ENCODE results near the gene PADI4. TPM values are rescaled to one million over a fixed set of nuclear protein-coding genes. Genes with fewer than 3 reads are reported as not detected.
"Not testable (repeated sequence)": the region's sequence is repeated elsewhere in the genome, so short reads cannot be mapped to it uniquely, and the experiment has no call there.

The PADI4 gene
- total RNA-seq, 2 experiments from 2014 or later = 1.5 to 1.8 TPM

DNA sequence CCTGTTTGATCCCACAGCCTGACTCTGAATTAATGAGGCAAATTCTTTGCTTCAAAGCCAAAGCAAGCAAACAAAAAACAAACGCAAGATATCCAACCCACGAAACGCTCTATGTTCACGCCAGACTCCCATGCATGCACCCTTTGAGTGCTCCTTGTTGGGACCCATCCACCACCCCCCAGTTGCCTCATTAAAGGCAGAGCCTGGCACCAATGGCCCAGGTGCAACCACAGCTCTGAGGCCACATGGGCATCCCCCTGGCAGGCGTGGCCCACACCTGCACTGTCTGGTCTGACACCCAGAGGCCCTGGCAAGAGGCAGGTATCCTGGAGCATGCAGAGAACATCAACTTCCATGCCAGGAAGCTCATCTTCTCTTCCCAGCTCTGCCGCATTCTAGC lies 1.1 kb upstream of the PADI4 start:
- no peak overlapping the region for H3K27ac Mint-ChIP-seq
- CTCF ChIA-PET = no interaction called here
- peaks cover 6% of the 10 kb centered on the region for H3K9me3 Mint-ChIP-seq
- no peak overlapping the region for H3K4me3 Mint-ChIP-seq
- intact Hi-C loops (cut with micrococcal nuclease) = no loop called here
- H3K4me1 Mint-ChIP-seq (ENCODE audit: low read depth) = peaks cover 3% of the 10 kb centered on the region
- no peak for DNase-seq
- peaks cover 2% of the 10 kb centered on the region for H3K36me3 Mint-ChIP-seq (ENCODE audit: low read depth)
- peaks cover 5% of the 10 kb centered on the region for H3K27me3 Mint-ChIP-seq (ENCODE audit: low read depth)

DNA sequence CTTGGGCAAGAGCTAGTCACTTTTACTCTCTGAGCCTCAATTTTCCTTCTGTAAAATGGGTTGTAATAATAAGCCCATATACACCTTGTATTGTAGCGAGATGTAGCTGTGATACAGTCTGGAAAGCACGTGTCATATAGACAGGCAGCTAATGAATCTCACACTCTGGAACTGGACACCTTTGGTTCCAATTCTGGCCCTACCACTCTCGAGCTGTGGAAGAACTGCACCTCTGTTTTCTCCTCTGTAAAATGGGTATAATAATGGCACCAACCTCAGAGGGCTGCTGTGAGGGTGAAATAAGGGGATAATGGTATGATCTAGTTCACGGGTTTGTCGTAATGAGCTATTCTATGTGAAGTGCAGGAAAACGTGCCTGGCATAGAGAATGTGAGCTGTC lies 668 bp upstream of the PADI4 start:
- CTCF ChIA-PET = no interaction called here
- intact Hi-C loops (cut with micrococcal nuclease) = no loop called here
- Mint-ChIP-seq H3K27me3 (ENCODE audit: low read depth) (peaks cover 5% of the 10 kb centered on the region), H3K4me1 (ENCODE audit: low read depth) (peaks cover 6% of the 10 kb centered on the region), H3K27ac (no peak overlapping the region), H3K36me3 (ENCODE audit: low read depth) (peaks cover 2% of the 10 kb centered on the region), H3K4me3 (no peak overlapping the region), H3K9me3 (peaks cover 3% of the 10 kb centered on the region)
- no peak for DNase-seq

DNA sequence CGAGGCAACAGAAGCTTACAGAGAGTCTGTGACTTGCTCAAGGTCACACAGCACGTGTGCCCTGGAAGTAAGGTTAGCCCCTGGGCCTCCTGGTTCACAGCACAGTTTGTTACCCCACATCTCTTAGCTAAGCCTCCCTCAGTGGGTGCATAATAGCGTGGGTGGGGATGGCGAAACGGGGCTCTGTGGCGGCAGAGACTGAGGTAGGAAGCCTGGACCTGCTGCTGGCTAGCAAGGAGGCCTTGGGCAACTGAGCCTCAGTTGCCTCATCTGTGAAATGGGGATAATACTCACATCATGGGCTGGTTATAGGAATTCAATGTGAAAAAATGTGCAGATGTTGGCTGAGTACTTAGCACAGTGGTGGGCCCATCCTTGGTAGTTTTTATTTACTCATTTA lies 596 bp downstream of the PADI4 start:
- CTCF ChIA-PET = no interaction called here
- Mint-ChIP-seq H3K36me3 (ENCODE audit: low read depth) (no peaks in the 10 kb centered on the region), H3K9me3 (no peaks in the 10 kb centered on the region), H3K4me3 (no peak overlapping the region), H3K4me1 (ENCODE audit: low read depth) (peaks cover 10% of the 10 kb centered on the region), H3K27me3 (ENCODE audit: low read depth) (peaks cover 5% of the 10 kb centered on the region), H3K27ac (no peak overlapping the region)
- intact Hi-C loops (cut with micrococcal nuclease) = no loop called here
- no peak for DNase-seq

DNA sequence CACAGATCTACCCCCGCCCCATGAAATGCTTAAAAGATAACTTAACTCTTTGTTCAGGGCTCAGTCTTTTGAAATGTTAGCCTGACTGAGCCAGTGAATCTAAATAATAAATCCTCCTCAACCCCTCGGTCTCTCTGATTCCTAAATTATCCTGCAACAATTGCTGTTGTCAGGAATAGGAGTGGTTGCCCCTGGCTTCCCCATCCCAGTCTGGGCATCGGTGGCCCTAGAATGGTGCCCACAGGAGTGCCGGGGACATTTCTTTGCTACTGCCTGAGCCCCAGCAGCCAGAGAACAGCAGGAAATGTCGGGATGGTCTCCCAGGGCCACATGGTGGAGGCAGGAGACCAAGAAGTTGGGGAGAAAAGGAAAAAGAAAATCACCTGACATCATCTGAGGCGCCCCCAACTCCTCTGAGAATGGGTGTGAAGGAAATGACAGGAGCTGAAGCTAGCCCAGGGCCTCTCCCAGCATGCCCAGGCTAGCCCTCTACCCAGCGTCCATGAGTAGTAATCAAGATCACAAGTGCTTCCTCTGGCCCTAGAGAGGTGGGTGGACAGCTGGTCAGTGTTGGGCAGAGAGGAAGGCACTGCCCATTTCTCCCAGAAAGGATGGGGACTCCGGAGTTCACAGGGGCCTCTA lies 1.6 kb downstream of the PADI4 start:
- CTCF ChIA-PET = interaction anchor here (0.6 kb wide), 1 partner anchor 24 kb away, joined by 3 read pairs; no protein-coding TSS in a partner anchor
- H3K4me1 Mint-ChIP-seq (ENCODE audit: low read depth) = peaks cover 10% of the 10 kb centered on the region
- no peaks in the 10 kb centered on the region for H3K9me3 Mint-ChIP-seq
- H3K4me3 Mint-ChIP-seq = no peak overlapping the region
- peaks cover 5% of the 10 kb centered on the region for H3K27me3 Mint-ChIP-seq (ENCODE audit: low read depth)
- DNase-seq = no peak
- intact Hi-C loops (cut with micrococcal nuclease) = no loop called here
- no peak overlapping the region for H3K27ac Mint-ChIP-seq
- no peaks in the 10 kb centered on the region for H3K36me3 Mint-ChIP-seq (ENCODE audit: low read depth)

DNA sequence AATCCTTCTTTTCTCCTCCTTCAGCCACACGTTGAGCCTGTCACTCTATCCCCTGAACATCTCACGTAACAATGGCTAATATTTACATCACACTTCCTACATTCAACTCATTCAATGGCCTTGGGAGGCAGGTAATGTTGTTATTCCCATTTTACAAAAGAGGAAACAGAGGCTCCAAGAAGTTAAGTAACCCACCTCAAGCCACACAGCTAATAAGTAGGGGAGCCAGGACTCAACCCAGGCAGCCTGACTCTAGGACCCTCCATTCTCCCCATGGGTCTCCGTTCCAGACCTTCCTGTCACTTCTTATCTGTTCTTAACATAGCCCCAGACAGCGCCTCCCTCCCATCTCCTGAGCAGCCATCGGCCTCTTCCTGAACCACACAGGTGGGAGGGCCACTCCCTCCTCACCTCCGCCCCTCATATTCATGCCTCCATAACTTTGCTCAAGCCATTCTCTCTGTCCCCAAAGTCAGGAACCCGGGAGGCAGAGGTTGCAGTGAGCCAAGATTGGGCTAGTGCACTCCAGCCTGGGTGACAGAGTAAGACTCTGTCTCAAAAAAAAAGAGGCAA lies 2.2 kb downstream of the PADI4 start:
- Mint-ChIP-seq H3K9me3 (no peaks in the 10 kb centered on the region), H3K4me3 (no peak overlapping the region), H3K36me3 (ENCODE audit: low read depth) (no peaks in the 10 kb centered on the region), H3K27ac (peak overlapping the region; percentile 65), H3K4me1 (ENCODE audit: low read depth) (peaks cover 10% of the 10 kb centered on the region), H3K27me3 (ENCODE audit: low read depth) (peaks cover 5% of the 10 kb centered on the region)
- intact Hi-C loops (cut with micrococcal nuclease) = no loop called here
- DNase-seq = no peak
- CTCF ChIA-PET = no interaction called here

DNA sequence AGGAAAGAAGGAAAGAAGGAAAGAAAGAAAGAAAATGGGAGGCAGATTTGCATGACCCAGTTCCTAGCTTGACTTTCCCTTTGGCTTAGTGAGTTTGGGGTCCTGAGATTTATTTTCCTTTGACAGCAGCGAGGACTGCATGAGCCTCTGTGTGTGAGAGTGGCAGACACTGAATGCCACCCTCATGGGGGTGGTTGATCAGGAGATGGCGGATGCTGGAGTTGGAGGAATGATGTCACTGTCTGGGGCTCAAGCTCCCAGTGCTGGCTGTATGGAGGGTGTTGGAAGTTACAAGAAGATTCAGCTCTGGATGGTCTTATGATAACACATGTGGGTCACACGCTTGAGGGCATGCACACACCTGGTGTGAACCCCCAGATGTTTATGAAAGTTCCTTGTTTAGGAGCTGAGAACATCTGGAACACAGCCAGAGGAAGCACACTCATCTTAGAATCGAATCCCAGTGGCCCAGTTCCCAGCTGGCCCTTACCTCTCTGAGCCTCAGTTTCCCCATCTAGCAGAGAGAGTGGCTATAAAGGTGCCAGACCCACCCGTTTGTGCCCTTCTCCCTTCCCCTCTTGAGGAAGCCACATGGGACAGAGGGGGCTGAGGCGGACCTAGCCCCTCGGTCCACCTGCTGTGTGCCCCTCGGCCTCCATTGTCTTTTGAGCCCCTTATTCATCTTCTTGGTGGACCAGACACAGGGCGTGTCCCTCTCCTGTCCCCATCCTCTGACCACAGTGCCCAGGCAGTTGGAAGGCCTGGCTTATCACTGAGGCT lies 5.7 kb downstream of the PADI4 start:
- Mint-ChIP-seq H3K4me1 (ENCODE audit: low read depth) (peaks cover 10% of the 10 kb centered on the region), H3K9me3 (no peaks in the 10 kb centered on the region), H3K27ac (no peak overlapping the region), H3K27me3 (ENCODE audit: low read depth) (peaks cover 5% of the 10 kb centered on the region), H3K4me3 (no peak overlapping the region), H3K36me3 (ENCODE audit: low read depth) (no peaks in the 10 kb centered on the region)
- intact Hi-C loops (cut with micrococcal nuclease) = no loop called here
- CTCF ChIA-PET = interaction anchor here (0.6 to 1.7 kb wide), 2 partner anchors 12 to 23 kb away, joined by 3 to 5 read pairs; no protein-coding TSS in a partner anchor
- no peak for DNase-seq

DNA sequence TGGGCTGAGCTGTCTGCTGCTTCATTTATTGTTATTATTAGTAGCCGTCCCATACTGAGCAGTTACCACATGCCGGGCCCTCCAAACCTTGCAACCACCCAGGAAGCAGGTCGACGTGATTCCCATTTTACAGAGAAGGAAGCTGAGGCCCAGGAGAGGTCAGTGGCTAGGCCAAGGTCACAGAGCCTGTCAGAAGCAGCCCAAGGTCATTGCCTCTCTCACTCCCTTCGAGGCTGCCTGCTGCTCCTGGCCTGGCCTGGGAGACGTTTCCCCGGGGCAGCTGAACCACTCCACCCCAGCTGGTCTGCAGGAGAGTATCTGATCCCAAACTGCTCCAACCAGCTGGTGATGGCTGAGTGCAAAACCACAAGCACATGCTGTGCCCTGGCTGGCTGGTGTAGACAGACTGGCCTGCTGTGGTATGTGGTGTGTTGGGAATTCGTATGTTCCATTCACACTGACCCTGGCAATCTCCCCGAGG lies 6.5 kb downstream of the PADI4 start:
- Mint-ChIP-seq H3K36me3 (ENCODE audit: low read depth) (no peaks in the 10 kb centered on the region), H3K27me3 (ENCODE audit: low read depth) (peaks cover 5% of the 10 kb centered on the region), H3K27ac (no peak overlapping the region), H3K9me3 (no peaks in the 10 kb centered on the region), H3K4me3 (no peak overlapping the region), H3K4me1 (ENCODE audit: low read depth) (peaks cover 10% of the 10 kb centered on the region)
- CTCF ChIA-PET = no interaction called here
- no peak for DNase-seq
- intact Hi-C loops (cut with micrococcal nuclease) = no loop called here

DNA sequence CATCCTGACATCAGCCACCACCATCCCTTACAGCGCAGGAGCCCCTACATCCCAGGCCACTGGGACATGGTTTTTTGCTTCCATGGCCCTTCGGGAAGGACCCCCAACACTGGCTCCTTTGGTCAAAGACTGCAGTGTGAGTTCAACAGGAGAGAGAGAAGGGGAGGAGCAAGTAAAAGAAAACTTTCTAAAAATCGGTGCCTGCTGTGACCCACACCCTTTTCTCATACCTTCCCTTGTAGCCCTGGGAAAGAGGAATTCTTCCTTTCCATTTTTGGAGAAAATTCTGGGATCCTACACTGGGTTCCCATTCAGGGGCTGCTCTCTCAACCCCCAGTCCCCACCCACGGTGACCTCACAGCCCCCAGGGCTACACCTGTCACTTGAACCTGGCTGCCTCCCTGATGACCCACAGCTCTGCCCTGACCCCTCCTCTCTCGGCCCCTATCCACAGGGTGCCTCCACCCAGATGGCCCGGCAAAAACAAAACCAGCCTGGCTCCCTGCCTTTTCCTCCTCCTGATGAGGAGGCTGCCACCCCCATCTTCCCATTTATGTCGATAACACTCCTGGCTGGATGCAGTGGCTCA lies 7.6 kb downstream of the PADI4 start:
- Mint-ChIP-seq H3K27me3 (ENCODE audit: low read depth) (no peaks in the 10 kb centered on the region), H3K36me3 (ENCODE audit: low read depth) (no peaks in the 10 kb centered on the region), H3K4me3 (no peak overlapping the region), H3K27ac (no peak overlapping the region), H3K4me1 (ENCODE audit: low read depth) (peaks cover 10% of the 10 kb centered on the region), H3K9me3 (no peaks in the 10 kb centered on the region)
- DNase-seq = no peak
- CTCF ChIA-PET = interaction anchor here (1.2 kb wide), 1 partner anchor 21 kb away, joined by 3 read pairs; no protein-coding TSS in a partner anchor
- intact Hi-C loops (cut with micrococcal nuclease) = no loop called here

DNA sequence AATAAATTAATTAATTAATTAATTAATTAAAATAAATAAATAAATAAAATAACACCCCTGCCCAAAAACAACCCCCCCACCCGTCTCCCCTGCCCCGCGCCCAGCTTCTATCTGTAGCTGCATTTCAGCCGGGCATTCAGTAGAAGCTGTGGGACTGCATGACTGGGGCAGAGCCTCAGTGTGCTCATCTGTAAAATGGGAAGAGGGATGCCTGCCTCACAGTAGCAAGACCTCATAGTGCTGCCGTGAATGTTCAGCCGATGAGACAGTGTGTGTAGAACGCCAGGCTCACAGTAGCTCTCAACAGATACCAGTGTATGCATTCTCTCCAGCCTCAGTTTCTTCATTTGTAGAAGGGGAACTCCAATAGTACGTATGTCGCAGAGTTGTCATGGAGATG lies 8.7 kb downstream of the PADI4 start:
- no peaks in the 10 kb centered on the region for H3K9me3 Mint-ChIP-seq
- CTCF ChIA-PET = interaction anchor here (1.2 kb wide), 1 partner anchor 20 kb away, joined by 3 read pairs; no protein-coding TSS in a partner anchor
- no peaks in the 10 kb centered on the region for H3K36me3 Mint-ChIP-seq (ENCODE audit: low read depth)
- H3K27me3 Mint-ChIP-seq (ENCODE audit: low read depth) = no peaks in the 10 kb centered on the region
- no peak overlapping the region for H3K27ac Mint-ChIP-seq
- no peak overlapping the region for H3K4me3 Mint-ChIP-seq
- DNase-seq = no peak
- peaks cover 9% of the 10 kb centered on the region for H3K4me1 Mint-ChIP-seq (ENCODE audit: low read depth)
- intact Hi-C loops (cut with micrococcal nuclease) = no loop called here

DNA sequence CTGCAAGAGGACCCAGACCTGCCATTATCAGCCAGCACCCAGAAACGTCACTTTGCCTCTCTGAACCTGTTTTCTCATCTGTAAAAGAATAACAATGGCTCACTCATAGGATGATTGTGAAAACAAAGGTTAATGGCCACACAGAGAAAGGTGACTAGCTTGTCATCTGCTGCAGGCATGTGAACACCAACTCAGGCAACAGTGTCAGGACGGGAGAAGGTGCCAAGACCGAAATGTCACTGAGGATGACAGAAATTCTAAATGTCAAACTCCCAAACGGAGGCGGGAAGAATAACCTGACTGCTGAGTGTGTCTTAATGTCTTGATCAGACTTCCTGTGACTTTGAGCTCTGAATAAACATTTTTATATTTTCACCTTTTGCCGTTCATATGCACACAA lies 10.3 kb downstream of the PADI4 start:
- intact Hi-C loops (cut with micrococcal nuclease) = no loop called here
- DNase-seq = no peak
- Mint-ChIP-seq H3K9me3 (no peaks in the 10 kb centered on the region), H3K4me1 (ENCODE audit: low read depth) (no peaks in the 10 kb centered on the region), H3K36me3 (ENCODE audit: low read depth) (no peaks in the 10 kb centered on the region), H3K27ac (no peak overlapping the region), H3K4me3 (no peak overlapping the region), H3K27me3 (ENCODE audit: low read depth) (no peaks in the 10 kb centered on the region)
- CTCF ChIA-PET = no interaction called here

DNA sequence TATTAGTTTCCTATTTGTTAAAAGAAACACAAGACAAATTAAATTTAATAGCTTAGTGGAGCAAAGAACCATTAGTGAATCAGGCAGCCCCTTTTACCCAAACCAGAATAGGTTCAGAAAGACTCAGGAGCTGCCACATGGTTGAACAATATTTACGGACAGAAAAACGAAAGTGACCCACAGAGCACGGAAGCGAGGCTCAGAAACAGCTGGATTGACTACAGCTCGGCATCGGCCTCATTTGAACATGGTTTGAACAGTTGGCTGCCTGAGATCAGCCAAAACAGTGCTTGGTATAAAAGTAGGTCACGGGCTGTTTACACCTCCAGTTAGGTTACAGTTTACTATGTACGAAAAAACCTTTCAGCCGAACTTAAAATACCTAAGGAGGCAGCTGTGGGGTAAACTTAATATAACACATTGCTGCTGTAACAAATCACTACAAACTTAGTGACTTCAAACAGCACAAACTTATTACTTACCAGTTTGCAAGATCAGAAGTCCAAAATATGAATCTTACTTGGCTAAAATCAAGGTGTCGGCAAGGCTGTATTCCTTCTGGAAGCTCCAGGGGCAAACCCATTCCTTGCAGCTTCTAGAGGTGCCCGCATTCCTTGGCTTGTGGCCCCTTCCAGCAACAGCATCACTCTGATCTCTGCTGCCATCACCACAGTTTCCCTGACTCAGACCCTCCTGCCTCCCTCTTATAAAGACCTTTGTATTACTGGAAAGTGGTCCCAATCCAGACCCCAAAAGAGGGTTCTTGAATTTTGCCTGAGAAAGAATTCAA lies 11.8 kb downstream of the PADI4 start:
- DNase-seq = no peak
- Mint-ChIP-seq H3K27me3 (ENCODE audit: low read depth) (no peaks in the 10 kb centered on the region), H3K27ac (no peak overlapping the region), H3K9me3 (no peaks in the 10 kb centered on the region), H3K4me1 (ENCODE audit: low read depth) (no peaks in the 10 kb centered on the region), H3K36me3 (ENCODE audit: low read depth) (no peaks in the 10 kb centered on the region), H3K4me3 (no peak overlapping the region)
- intact Hi-C loops (cut with micrococcal nuclease) = no loop called here
- CTCF ChIA-PET = no interaction called here

DNA sequence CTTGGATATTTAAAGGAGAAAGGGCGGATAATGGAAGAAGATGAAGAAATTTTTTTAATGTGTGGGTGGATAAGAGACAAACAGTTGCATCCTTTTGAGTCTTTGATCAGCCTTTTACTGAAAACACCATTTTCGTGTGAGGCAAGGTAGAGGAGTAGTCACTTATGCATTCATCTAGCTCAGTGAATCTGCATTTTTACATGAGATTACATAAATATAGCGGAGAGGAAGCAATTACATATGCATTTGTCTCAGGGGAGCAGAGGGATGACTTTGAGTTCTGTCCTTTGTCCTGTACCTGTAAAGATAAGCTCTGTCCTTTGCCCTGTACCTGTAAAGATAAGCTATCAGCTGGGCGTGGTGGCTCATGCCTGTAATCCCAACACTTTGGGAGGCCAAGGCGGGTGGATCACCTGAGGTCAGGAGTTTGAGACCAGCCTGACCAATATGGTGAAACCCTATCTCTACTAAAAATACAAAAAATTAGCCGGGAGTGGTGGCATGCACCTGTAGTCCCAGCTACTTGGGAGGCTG lies 13.9 kb downstream of the PADI4 start:
- intact Hi-C loops (cut with micrococcal nuclease); H3K36me3 Mint-ChIP-seq (ENCODE audit: low read depth); H3K9me3 Mint-ChIP-seq; DNase-seq; H3K27me3 Mint-ChIP-seq (ENCODE audit: low read depth); H3K4me1 Mint-ChIP-seq (ENCODE audit: low read depth); H3K4me3 Mint-ChIP-seq; H3K27ac Mint-ChIP-seq: not testable (repeated sequence)
- CTCF ChIA-PET = interaction anchor here (0.6 to 1.2 kb wide), 3 partner anchors 9 to 357 kb away, joined by 3 to 6 read pairs (median 5); no protein-coding TSS in a partner anchor

Measured in activated naive CD4-positive, alpha-beta T cell treated with anti-CD3 and anti-CD28 coated beads for 36 hours (primary cell).